HG03565 (cell line): Measurements from ENCODE around the gene NMB.

Experiments
- ATAC-seq: cut with Tn5 transposase; IDR thresholded peaks from one replicate; pipeline ENCODE4 v1.9.1; 2021; ENCODE audit warnings: mild to moderate bottlenecking, moderate library complexity; ENCODE audit not compliant: unreplicated experiment

NMB gene

DNA sequence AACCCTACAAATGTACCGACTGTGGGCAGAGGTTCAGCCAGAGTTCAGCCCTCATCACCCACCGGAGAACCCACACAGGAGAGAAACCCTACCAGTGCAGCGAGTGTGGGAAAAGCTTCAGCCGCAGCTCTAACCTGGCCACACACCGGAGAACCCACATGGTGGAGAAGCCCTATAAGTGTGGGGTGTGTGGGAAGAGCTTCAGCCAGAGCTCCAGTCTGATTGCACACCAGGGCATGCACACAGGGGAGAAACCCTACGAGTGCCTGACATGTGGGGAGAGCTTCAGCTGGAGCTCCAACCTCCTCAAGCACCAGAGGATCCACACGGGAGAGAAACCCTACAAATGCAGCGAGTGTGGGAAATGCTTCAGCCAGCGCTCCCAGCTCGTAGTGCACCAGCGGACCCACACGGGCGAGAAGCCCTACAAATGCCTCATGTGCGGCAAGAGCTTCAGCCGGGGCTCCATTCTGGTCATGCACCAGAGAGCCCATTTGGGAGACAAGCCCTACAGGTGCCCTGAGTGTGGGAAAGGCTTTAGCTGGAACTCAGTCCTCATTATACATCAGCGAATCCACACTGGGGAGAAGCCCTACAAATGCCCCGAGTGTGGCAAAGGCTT is 36.5 kb downstream of the NMB start:
- no peak for ATAC-seq

DNA sequence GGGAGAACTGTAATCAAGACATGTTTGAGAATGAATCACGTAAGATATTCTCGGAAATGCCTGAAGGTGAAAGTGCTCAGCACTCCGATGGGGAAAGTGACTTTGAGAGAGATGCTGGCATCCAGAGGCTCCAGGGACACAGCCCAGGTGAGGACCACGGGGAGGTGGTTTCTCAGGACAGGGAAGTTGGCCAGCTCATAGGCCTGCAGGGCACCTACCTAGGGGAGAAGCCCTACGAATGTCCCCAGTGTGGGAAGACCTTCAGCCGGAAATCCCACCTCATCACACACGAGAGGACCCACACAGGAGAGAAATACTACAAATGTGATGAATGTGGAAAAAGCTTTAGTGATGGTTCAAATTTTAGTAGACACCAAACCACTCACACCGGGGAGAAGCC is 37.4 kb downstream of the NMB start:
- no peak for ATAC-seq

DNA sequence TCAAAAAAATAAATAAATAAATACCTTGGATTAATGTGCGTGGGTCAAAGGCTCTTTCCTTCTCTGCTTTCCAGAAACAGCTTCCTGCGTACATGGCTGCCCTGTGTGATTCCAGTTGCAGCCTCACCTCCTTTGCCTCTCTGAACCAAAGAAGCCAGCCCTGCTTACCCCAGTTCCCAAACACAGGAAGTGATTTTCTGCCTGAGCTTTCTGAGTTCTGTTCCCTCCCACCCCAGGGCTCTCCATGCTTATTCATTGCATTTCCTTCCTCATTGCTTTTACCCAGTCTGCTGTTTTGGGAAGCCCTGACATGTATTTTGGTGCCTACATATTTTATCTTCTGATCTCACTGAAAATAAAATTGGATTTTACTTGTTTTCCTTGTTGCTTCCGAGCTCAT is 41.8 kb downstream of the NMB start:
- no peak for ATAC-seq

DNA sequence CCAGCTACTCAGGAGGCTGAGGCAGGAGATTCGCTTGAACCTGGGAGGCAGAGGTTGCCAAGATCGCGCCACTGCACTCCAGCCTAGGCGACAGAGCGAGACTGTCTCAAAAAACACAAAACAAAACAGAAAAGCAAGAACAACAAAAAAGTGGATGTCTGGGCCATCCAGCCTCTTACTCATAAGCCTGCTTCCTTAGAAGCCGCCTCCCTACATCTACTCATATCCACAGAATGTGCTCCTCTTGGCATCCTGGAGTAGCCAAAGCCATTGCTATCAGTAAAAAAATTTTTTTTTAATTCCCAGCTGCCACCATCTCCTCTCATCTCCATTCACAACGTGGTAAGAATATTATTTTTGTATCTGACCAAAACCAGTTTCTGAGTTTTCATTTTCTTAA is 46.4 kb downstream of the NMB start:
- ATAC-seq, result no peak

DNA sequence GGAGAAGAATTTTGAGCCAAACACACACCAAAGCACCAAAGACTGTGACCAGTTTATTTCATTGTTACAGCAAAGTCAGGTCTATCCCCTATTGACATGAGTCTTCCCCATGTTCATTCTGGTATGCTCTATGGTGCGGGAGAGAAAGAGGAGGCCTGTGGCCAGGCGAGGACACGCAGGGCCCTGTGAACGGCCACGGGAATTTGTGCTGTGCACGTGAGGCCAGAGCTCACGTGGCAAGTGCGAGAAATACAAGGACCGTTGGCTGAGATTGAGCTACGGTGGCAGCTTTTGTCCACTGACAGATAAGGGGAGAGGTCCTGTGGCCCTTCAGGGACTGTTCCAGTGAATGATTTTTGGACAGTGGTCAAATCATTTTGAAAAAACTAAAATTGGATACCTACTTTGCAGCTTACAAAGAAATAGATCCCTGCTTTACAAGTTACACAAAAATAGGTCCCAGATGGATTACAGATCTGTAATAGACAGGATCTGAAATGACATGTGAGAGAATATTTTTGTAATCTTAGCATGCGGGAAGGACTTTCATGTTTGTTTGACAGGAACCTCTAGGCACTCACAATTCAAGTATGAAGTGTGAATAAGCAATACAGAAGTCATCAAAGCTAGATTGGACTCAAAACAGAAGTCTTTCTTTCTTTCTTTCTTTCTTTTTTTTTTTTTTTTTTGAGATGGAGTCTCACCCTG is 48.0 kb downstream of the NMB start:
- no peak for ATAC-seq

DNA sequence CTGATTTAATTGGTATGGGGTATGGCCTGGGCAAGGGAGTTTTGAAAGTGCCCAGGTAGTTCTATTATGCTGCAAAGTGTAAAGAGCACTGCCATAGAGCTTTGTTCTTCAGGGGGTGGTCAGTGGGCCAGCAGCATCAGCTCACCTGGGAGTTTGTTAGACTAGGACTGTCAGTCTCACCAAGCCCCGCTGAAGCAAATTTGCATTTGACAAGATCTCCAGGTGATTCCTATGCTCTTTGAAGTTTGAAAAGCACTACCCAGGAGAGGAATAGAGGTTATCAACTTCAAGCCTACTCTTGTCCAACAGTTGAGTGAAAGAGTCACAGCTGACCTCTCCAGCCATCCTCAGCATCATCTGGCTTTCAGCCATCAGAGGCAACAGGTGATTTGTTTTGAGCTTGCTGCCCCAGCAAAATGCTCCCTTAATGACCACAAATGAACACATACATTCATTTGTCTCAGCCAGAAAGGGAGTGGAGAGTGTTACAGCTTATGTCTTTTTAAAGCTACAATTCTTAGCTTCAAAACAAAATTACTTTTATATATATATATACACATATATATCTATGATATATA is 49.2 kb downstream of the NMB start:
- no peak for ATAC-seq

DNA sequence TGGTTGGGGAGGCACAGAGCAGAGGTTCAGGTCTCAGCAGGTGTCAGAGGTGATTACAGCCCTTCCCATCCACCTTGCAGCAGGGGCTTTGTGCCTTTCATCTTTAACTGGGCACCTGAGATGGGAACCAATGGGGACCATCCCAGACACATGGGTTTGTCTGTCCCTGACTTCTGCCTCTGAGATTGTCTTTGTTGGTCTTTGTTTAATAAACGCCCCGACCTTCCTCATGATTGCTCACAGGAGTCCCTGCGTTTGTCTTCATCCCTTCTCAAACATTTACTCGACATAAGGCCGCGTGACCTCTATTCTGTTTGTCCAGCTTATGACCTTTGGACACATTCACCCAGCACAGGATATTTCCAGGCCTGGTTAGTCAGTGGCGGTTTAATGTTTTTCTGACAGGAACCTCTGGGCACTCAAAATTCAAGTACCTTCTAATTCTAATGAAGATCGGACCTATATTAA is 51.3 kb downstream of the NMB start:
- ATAC-seq, result no peak

DNA sequence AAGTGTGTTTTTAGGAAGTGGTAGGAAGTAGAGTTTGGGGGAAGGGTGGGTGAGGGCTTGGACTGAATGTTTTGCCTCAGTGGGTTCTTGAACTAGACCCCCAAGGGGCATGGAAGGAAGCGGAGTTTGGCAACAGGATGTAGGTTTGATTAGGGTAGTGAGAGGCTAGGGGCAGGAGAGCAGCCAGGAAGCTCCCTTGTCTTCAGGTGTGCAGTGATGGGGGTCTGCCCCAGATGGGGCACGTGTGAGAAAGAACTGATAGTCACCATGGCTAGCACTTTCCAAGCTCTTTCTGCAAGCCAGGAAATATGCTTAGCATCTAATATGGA is 52.5 kb downstream of the NMB start:
- no peak for ATAC-seq
